HCT116 (cell line): ENCODE results near the gene OR7G3. TPM values are rescaled to one million over a fixed set of nuclear protein-coding genes. Genes with fewer than 3 reads are reported as not detected.

Experiments used
- ATAC-seq: fragments of 200-7000 bp; cut with Tn5 transposase; 2 replicates; pipeline ENCODE4 v1.9.1; 2020; ENCODE audit warnings: mild to moderate bottlenecking, moderate library complexity
- BruUV-seq: library from RNA; stranded (reverse); fragments of 400-500 nt; replicated peaks from 2 replicates; lab custom pipeline; 2021; lab: Mats Ljungman, UMichigan
- CTCF ChIA-PET: fragments of 300-600 bp; sonication (Branson Sonifier 250); formaldehyde crosslinking; loops from one replicate; lab custom pipeline; 2021; ENCODE audit warnings: antibody characterized with exemption; lab: Charles Lee
- POLR2A ChIA-PET: fragments of 300-600, 350-600 bp; sonication (Branson Sonifier 250); formaldehyde crosslinking; loops from one replicate; lab custom pipeline; 2021; ENCODE audit warnings: antibody characterized with exemption; lab: Charles Lee
- RAD21 ChIA-PET, 2 experiments: fragments of 300-600 bp; sonication (Branson Sonifier 250); formaldehyde crosslinking; loops; one replicate each; lab custom pipeline; 2023; ENCODE audit warnings: low total read pairs in 2 of 2; ENCODE audit not compliant: uncharacterized antibody in 2 of 2, unreplicated experiment in 2 of 2, low non-redundant PET in 1 of 2; lab: Charles Lee
- DNase-seq: peaks from one replicate; pipeline ENCODE4 v3.0.0-alpha.2; 2010; ENCODE audit warnings: low read depth, low spot score
- H2AFZ ChIP-seq: fragments of 200-600 bp; shearing (Covaris generic), sonication (generic); 2 replicates; pipeline ENCODE4 v1.6.1; 2017; ENCODE audit warnings: low read depth, mixed run types, mixed read lengths, antibody characterized with exemption, low read length; ENCODE audit not compliant: poor library complexity, severe bottlenecking
- H3K27ac ChIP-seq: 2 replicates; pipeline ENCODE4 v1.5.1; 2012; ENCODE audit warnings: low read depth, low read length
- H3K27me3 ChIP-seq: fragments of 200-600 bp; sonication (generic); 2 replicates; pipeline ENCODE4 v1.6.1; 2016; ENCODE audit warnings: mixed run types, low read length, mixed read lengths; ENCODE audit not compliant: insufficient read depth
- H3K36me3 ChIP-seq, 2 experiments: fragments of 200-500 bp in 1 of 2; fragments of 200-600 bp in 1 of 2; sonication (Bioruptor generic) in 1 of 2; sonication (generic) in 1 of 2; 2 replicates each; pipeline versions ENCODE4 v1.5.1 to v1.6.1; 2014 to 2016; ENCODE audit warnings: low read length in 2 of 2, inconsistent platforms in 1 of 2, mixed read lengths in 1 of 2, mixed run types in 1 of 2; ENCODE audit not compliant: insufficient read depth in 2 of 2, control insufficient read depth in 1 of 2
- H3K4me1 ChIP-seq, 2 experiments: fragments of 200-600 bp in 1 of 2; sonication (generic) in 1 of 2; 2 replicates each; pipeline versions ENCODE4 v1.5.1 to v1.6.1; 2012 to 2017; ENCODE audit warnings: low read length in 2 of 2, inconsistent platforms in 1 of 2, mild to moderate bottlenecking in 1 of 2, mixed read lengths in 1 of 2, mixed run types in 1 of 2, moderate library complexity in 1 of 2; ENCODE audit not compliant: insufficient read depth in 2 of 2, control insufficient read depth in 1 of 2
- H3K4me2 ChIP-seq: fragments of 200-600 bp; sonication (generic); 2 replicates; pipeline ENCODE4 v1.6.1; 2017; ENCODE audit warnings: mixed run types, low read length, mixed read lengths
- H3K4me3 ChIP-seq, 2 experiments: fragments of 200-600 bp in 1 of 2; sonication (generic) in 1 of 2; replicated peaks in 1 of 2; 2 replicates each; pipeline ENCODE4 v1.5.1; 2011 to 2016; ENCODE audit warnings: low read length in 2 of 2, control low read depth in 1 of 2, low read depth in 1 of 2, mild to moderate bottlenecking in 1 of 2, mixed read lengths in 1 of 2, mixed run types in 1 of 2
- H3K79me2 ChIP-seq: fragments of 200-600 bp; sonication (generic); 2 replicates; pipeline ENCODE4 v1.6.1; 2017; ENCODE audit warnings: mild to moderate bottlenecking, mixed run types, low read length, moderate library complexity, mixed read lengths; ENCODE audit not compliant: insufficient read depth
- H3K9ac ChIP-seq: fragments of 200-600 bp; sonication (generic); 2 replicates; pipeline ENCODE4 v1.6.1; 2016; ENCODE audit warnings: low read length, mixed read lengths
- H3K9me2 ChIP-seq: fragments of 200-600 bp; sonication (generic), shearing (Covaris generic); 2 replicates; pipeline ENCODE4 v1.6.1; 2017; ENCODE audit warnings: mixed run types, mild to moderate bottlenecking, moderate library complexity; ENCODE audit not compliant: insufficient read depth
- H3K9me3 ChIP-seq, 2 experiments: fragments of 200-500 bp in 1 of 2; fragments of 200-600 bp in 1 of 2; sonication (Bioruptor generic) in 1 of 2; sonication (generic) in 1 of 2; 2 replicates each; pipeline ENCODE4 v1.6.1; 2014 to 2017; ENCODE audit warnings: low read length in 2 of 2, mixed read lengths in 2 of 2, inconsistent platforms in 1 of 2, low read depth in 1 of 2, mild to moderate bottlenecking in 1 of 2, mixed run types in 1 of 2, moderate library complexity in 1 of 2; ENCODE audit not compliant: control insufficient read depth in 1 of 2, insufficient read depth in 1 of 2
- H4K20me1 ChIP-seq: fragments of 200-600 bp; sonication (generic), shearing (Covaris generic); 2 replicates; pipeline ENCODE4 v1.6.1; 2017; ENCODE audit warnings: mixed run types, mild to moderate bottlenecking, moderate library complexity; ENCODE audit not compliant: insufficient read depth
- CBX3 ChIP-seq: IDR thresholded peaks from 2 replicates; pipeline ENCODE4 v1.6.1; 2012; ENCODE audit warnings: low read depth
- CEBPB ChIP-seq: IDR thresholded peaks from 2 replicates; pipeline ENCODE4 v1.6.1; 2012; ENCODE audit warnings: low read depth
- CTCF ChIP-seq, 3 experiments: fragments of 200-600 bp in 1 of 3; sonication (generic) in 1 of 3; IDR thresholded peaks in 2 of 3; conservative IDR thresholded peaks in 1 of 3; 2 replicates each; pipeline ENCODE4 v1.5.1; 2012 to 2017; ENCODE audit warnings: low read depth in 2 of 3, low read length in 2 of 3, antibody characterized with exemption in 1 of 3, borderline replicate concordance in 1 of 3, control low read depth in 1 of 3, mild to moderate bottlenecking in 1 of 3, mixed read lengths in 1 of 3, mixed run types in 1 of 3, moderate library complexity in 1 of 3; ENCODE audit not compliant: insufficient read depth in 1 of 3
- ELF1 ChIP-seq: IDR thresholded peaks from 2 replicates; pipeline ENCODE4 v1.6.1; 2012; ENCODE audit warnings: low read depth, borderline replicate concordance
- EZH2 ChIP-seq: fragments of 200-600 bp; sonication (generic); IDR thresholded peaks from 2 replicates; pipeline ENCODE4 v1.6.1; 2017; ENCODE audit warnings: antibody characterized with exemption, mixed run types
- POLR2A ChIP-seq: IDR thresholded peaks from 2 replicates; pipeline ENCODE4 v1.7.0; 2011; ENCODE audit warnings: borderline replicate concordance; ENCODE audit not compliant: insufficient read depth, insufficient read length; ENCODE audit errors: extremely low read depth
- RAD21 ChIP-seq: IDR thresholded peaks from 2 replicates; pipeline ENCODE4 v1.6.1; 2012; ENCODE audit warnings: low read depth, mild to moderate bottlenecking
- SIN3A ChIP-seq: IDR thresholded peaks from 2 replicates; pipeline ENCODE4 v1.6.1; 2012; ENCODE audit warnings: low read depth
- SRF ChIP-seq: IDR thresholded peaks from 2 replicates; pipeline ENCODE4 v1.6.1; 2012; ENCODE audit warnings: low read depth
- TCF7L2 ChIP-seq: IDR thresholded peaks from 2 replicates; pipeline ENCODE4 v1.7.0; 2011; ENCODE audit warnings: borderline replicate concordance, inconsistent platforms; ENCODE audit not compliant: insufficient read depth, insufficient read length; ENCODE audit errors: extremely low read depth
- ZFX ChIP-seq: fragments of 450-650 bp; IDR thresholded peaks from 2 replicates; pipeline ENCODE4 v1.6.1; 2017
- ZNF274 ChIP-seq: fragments of 200-500 bp; sonication (Bioruptor generic); IDR thresholded peaks from 2 replicates; pipeline ENCODE4 v1.6.1; 2014; ENCODE audit warnings: mild to moderate bottlenecking, low read depth, low read length, inconsistent platforms
- intact Hi-C: fragments of 100-400 bp; cut with micrococcal nuclease; formaldehyde crosslinking; loops from 2 replicates; pipeline ENCODE4 v1.10.0; 2022
- total RNA-seq: library from RNA; stranded (reverse); gene quantifications from one replicate; pipeline ENCODE4 v1.2.1, GENCODE V29; 2021; ENCODE audit not compliant: unreplicated experiment
- TF ChIP-seq, protein P1 (sequence below): IDR thresholded peaks from 2 replicates; pipeline ENCODE4 v1.6.1; 2012
- TF ChIP-seq, protein P2 (sequence below): IDR thresholded peaks from 2 replicates; pipeline ENCODE4 v1.6.1; 2011; ENCODE audit warnings: mild to moderate bottlenecking, low read length, moderate library complexity; ENCODE audit not compliant: insufficient replicate concordance; ENCODE audit errors: extremely low read depth
- TF ChIP-seq, protein P3 (sequence below): IDR thresholded peaks from 2 replicates; pipeline ENCODE4 v1.6.1; 2012

Gene OR7G3
- total RNA-seq, 1 experiment from 2014 or later = not detected

GRCh38 chr19:9149997-9150396 lies 23.2 kb upstream of the OR7G3 start:
- Histone ChIP-seq H2AFZ (no peak overlapping the region), H3K79me2 (peaks cover 100% of the 10 kb centered on the region), H3K9ac (no peak overlapping the region), H3K27me3 (no peaks in the 10 kb centered on the region), H3K9me3 (peaks cover 44 to 57% of the 10 kb centered on the region in 2 experiments; a peak in 3 of 4 replicates), H3K4me1 (peaks cover 0 to 6% of the 10 kb centered on the region in 2 experiments; a peak in 1 of 4 replicates), H3K9me2 (no peaks in the 10 kb centered on the region), H3K4me3 (no peak overlapping the region), H3K36me3 (peaks cover 0 to 55% of the 10 kb centered on the region in 2 experiments; a peak in 1 of 4 replicates), H3K27ac (no peak overlapping the region), H4K20me1 (no peaks in the 10 kb centered on the region), H3K4me2 (no peak overlapping the region)
- TF ChIP-seq CEBPB (no peak), POLR2A (no peak)
- TF ChIP-seq, protein P1, sequence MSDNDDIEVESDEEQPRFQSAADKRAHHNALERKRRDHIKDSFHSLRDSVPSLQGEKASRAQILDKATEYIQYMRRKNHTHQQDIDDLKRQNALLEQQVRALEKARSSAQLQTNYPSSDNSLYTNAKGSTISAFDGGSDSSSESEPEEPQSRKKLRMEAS = no peak
- ChIA-PET POLR2A (no interaction called here), RAD21 (no interaction called here), CTCF (no interaction called here)
- no TSS peak for BruUV-seq
- ATAC-seq (peak; percentile 36; the same call in 1 of the 2 replicates), DNase-seq (no peak)
- intact Hi-C loops = loop anchor here (10.0 kb wide), 1 partner anchor 285 kb away; the partner anchor contains the start of gene ZNF266

DNA sequence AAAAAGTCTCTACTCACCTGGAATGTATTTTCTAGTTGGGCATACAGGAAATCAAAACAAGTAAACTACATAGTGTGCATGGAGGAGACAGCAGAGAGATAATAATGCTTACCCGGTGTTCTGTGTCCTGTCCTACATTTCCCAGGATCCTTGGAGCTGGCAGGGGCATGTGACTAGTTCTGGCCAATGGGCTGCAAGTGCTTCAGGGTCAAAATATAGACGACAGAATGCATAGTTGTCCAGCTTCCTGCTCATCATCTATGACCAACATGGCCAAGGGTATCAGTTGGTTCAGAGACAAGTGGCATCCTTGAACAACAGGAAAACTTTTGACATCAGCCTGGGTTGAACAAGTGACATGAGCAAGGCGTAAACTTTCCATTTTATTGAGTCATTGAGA lies 21.9 kb upstream of the OR7G3 start:
- ChIA-PET POLR2A (no interaction called here), RAD21 (no interaction called here), CTCF (no interaction called here)
- no peak for DNase-seq
- intact Hi-C loops = loop anchor here (10.0 kb wide), 1 partner anchor 286 kb away; the partner anchor contains the start of gene ZNF266
- ATAC-seq = no peak
- peaks cover 0 to 49% of the 10 kb centered on the region in 2 experiments; a peak in 1 of 4 replicates for H3K36me3 ChIP-seq
- no peaks in the 10 kb centered on the region for H3K9me2 ChIP-seq
- no peak overlapping the region for H2AFZ ChIP-seq
- H3K4me2 ChIP-seq = no peak overlapping the region
- BruUV-seq = no TSS peak
- H3K4me3 ChIP-seq = no peak overlapping the region
- no peak overlapping the region for H3K9ac ChIP-seq
- no peaks in the 10 kb centered on the region for H3K27me3 ChIP-seq
- no peaks in the 10 kb centered on the region for H4K20me1 ChIP-seq
- peaks cover 43 to 56% of the 10 kb centered on the region in 2 experiments for H3K9me3 ChIP-seq
- H3K4me1 ChIP-seq = peaks cover 0 to 6% of the 10 kb centered on the region in 2 experiments; a peak in 1 of 4 replicates
- H3K27ac ChIP-seq = no peak overlapping the region
- peaks cover 100% of the 10 kb centered on the region for H3K79me2 ChIP-seq
- TF ChIP-seq, protein P1 = no peak
- TF ChIP-seq SRF = no peak
- TF ChIP-seq ZNF274 = no peak
- TF ChIP-seq CTCF (IDR thresholded peaks at IDR 0.05 in 2 of 3, conservative IDR thresholded peaks at IDR 0.05 in 1 of 3; ENCODE audit: borderline replicate concordance in 1 of 3, insufficient read depth in 1 of 3, low read depth in 2 of 3, low read length in 2 of 3) = no peak
- TF ChIP-seq, protein P2, sequence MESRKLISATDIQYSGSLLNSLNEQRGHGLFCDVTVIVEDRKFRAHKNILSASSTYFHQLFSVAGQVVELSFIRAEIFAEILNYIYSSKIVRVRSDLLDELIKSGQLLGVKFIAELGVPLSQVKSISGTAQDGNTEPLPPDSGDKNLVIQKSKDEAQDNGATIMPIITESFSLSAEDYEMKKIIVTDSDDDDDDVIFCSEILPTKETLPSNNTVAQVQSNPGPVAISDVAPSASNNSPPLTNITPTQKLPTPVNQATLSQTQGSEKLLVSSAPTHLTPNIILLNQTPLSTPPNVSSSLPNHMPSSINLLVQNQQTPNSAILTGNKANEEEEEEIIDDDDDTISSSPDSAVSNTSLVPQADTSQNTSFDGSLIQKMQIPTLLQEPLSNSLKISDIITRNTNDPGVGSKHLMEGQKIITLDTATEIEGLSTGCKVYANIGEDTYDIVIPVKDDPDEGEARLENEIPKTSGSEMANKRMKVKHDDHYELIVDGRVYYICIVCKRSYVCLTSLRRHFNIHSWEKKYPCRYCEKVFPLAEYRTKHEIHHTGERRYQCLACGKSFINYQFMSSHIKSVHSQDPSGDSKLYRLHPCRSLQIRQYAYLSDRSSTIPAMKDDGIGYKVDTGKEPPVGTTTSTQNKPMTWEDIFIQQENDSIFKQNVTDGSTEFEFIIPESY = no peak
- TF ChIP-seq ELF1 = no peak
- TF ChIP-seq POLR2A = no peak
- TF ChIP-seq, protein P3, sequence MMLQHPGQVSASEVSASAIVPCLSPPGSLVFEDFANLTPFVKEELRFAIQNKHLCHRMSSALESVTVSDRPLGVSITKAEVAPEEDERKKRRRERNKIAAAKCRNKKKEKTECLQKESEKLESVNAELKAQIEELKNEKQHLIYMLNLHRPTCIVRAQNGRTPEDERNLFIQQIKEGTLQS = no peak
- TF ChIP-seq ZFX = no peak
- no peak for TF ChIP-seq SIN3A
- no peak for TF ChIP-seq EZH2
- TF ChIP-seq RAD21 = no peak
- no peak for TF ChIP-seq CBX3
- TF ChIP-seq TCF7L2 = no peak
